ENCODE measurements around the gene DLL1. TPM values are rescaled to one million over a fixed set of nuclear protein-coding genes. Genes with fewer than 3 reads are reported as not detected.

The DLL1 gene
- polyA plus RNA-seq, 2 of the 4 experiments (the other 2 are of a cell fraction): 0.05 to 0.15 TPM

- FAIRE-seq: no peak
- Histone ChIP-seq H3K9me3 (no peaks in the 10 kb centered on the region), H3K4me1 (no peaks in the 10 kb centered on the region), H3K4me3 (no peak overlapping the region), H3K27ac (no peak overlapping the region), H3K4me2 (no peak overlapping the region)
- CTCF ChIA-PET: no interaction called here
- POLR2A ChIA-PET: no interaction called here
- 77% methylated on average over 18 of the region's 21 CpGs for WGBS (ENCODE audit: missing lambda C conversion rate)
- TF ChIP-seq CBX2 (IDR thresholded peaks at IDR 0.05; ENCODE audit: borderline replicate concordance, low read depth) (no peak), EHF (CRISPR knock-in tag; IDR thresholded peaks at IDR 0.05) (no peak), FOXS1 (CRISPR knock-in tag; IDR thresholded peaks at IDR 0.05) (no peak), RAD21 (conservative IDR thresholded peaks at IDR 0.05 in 1 of 2, IDR thresholded peaks at IDR 0.05 in 1 of 2) (no peak), CEBPB (IDR thresholded peaks at IDR 0.05) (no peak)
- ATAC-seq: no peak
- DNase-seq (ENCODE audit: low read depth in 1 of 2, low spot score in 1 of 2): no peak
These were observed 47.0 kb downstream of the DLL1 start for GRCh38 chr6:170243791-170244291.

GRCh38 chr6:170243386-170243785 lies 47.5 kb downstream of the DLL1 start:
- no peaks in the 10 kb centered on the region for H3K9me3 ChIP-seq
- POLR2A ChIA-PET: no interaction called here
- H3K27ac ChIP-seq: no peak overlapping the region
- WGBS (ENCODE audit: missing lambda C conversion rate): 55% methylated on average over 7 of the region's 7 CpGs
- no peak for TF ChIP-seq POLR2A (IDR thresholded peaks at IDR 0.05; ENCODE audit: low read length)
- no peak for TF ChIP-seq RCOR1 (IDR thresholded peaks at IDR 0.05; ENCODE audit: low read depth, low read length)
- no peak for TF ChIP-seq GATA3 (IDR thresholded peaks at IDR 0.05; ENCODE audit: borderline replicate concordance)
- no peak for TF ChIP-seq MAX (IDR thresholded peaks at IDR 0.05)
- no peak for TF ChIP-seq BHLHE40 (IDR thresholded peaks at IDR 0.05; ENCODE audit: low read depth, low read length)
- TF ChIP-seq BCL3 (IDR thresholded peaks at IDR 0.05): no peak
- TF ChIP-seq HMGXB4 (CRISPR knock-in tag; IDR thresholded peaks at IDR 0.05; ENCODE audit: borderline replicate concordance): no peak
- TF ChIP-seq HEYL (CRISPR knock-in tag; IDR thresholded peaks at IDR 0.05): no peak
- TF ChIP-seq KDM5A (IDR thresholded peaks at IDR 0.05): no peak
- DNase-seq (ENCODE audit: low read depth in 1 of 2, low spot score in 1 of 2): no peak
- FAIRE-seq: no peak
- H3K4me1 ChIP-seq: no peaks in the 10 kb centered on the region
- H3K4me2 ChIP-seq: no peak overlapping the region
- CTCF ChIA-PET: no interaction called here
- H3K4me3 ChIP-seq: no peak overlapping the region
- ATAC-seq: no peak

GRCh38 chr6:170238741-170239565 lies 51.9 kb downstream of the DLL1 start:
- ATAC-seq (no peak), DNase-seq (ENCODE audit: low read depth in 1 of 2, low spot score in 1 of 2) (no peak), FAIRE-seq (no peak)
- no peak overlapping the region for H3K4me3 ChIP-seq
- WGBS (ENCODE audit: missing lambda C conversion rate): 50% methylated on average over 10 of the region's 20 CpGs
- ChIA-PET POLR2A (no interaction called here), CTCF (no interaction called here)
- no peak overlapping the region for H3K27ac ChIP-seq
- no peaks in the 10 kb centered on the region for H3K4me1 ChIP-seq
- H3K4me2 ChIP-seq: no peak overlapping the region
- no peaks in the 10 kb centered on the region for H3K9me3 ChIP-seq
- TF ChIP-seq POLR2AphosphoS2 (conservative IDR thresholded peaks at IDR 0.05; ENCODE audit: low read length) (no peak), EP300 (IDR thresholded peaks at IDR 0.05) (no peak), MYC (IDR thresholded peaks at IDR 0.05; ENCODE audit: borderline replicate concordance, low read length) (no peak), E2F6 (IDR thresholded peaks at IDR 0.05; ENCODE audit: borderline replicate concordance, low read depth) (no peak), MAX (IDR thresholded peaks at IDR 0.05) (no peak), POLR2A (IDR thresholded peaks at IDR 0.05; ENCODE audit: low read length) (no peak), HMGXB4 (CRISPR knock-in tag; IDR thresholded peaks at IDR 0.05; ENCODE audit: borderline replicate concordance) (no peak), NR3C1 (IDR thresholded peaks at IDR 0.05) (no peak), BHLHE40 (IDR thresholded peaks at IDR 0.05; ENCODE audit: low read depth, low read length) (no peak), CHD4 (IDR thresholded peaks at IDR 0.05; ENCODE audit: borderline replicate concordance) (no peak), FOSL2 (IDR thresholded peaks at IDR 0.05) (no peak), FOSL2 (CRISPR knock-in tag; IDR thresholded peaks at IDR 0.05) (no peak), GATA3 (IDR thresholded peaks at IDR 0.05; ENCODE audit: borderline replicate concordance) (no peak), ZSCAN20 (CRISPR knock-in tag; IDR thresholded peaks at IDR 0.05) (no peak), RFX5 (IDR thresholded peaks at IDR 0.05) (no peak), FOXS1 (CRISPR knock-in tag; IDR thresholded peaks at IDR 0.05) (no peak), ATOH8 (CRISPR knock-in tag; IDR thresholded peaks at IDR 0.05; ENCODE audit: low read depth) (no peak), PHF8 (IDR thresholded peaks at IDR 0.05; ENCODE audit: borderline replicate concordance, low read depth) (no peak), SMC3 (IDR thresholded peaks at IDR 0.05) (no peak)
